Left ventricle myocardium inferior (tissue), 1 donor: ENCODE data around the gene KHDC3L. TPM values are rescaled to one million over a fixed set of nuclear protein-coding genes. Genes with fewer than 3 reads are reported as not detected.

ENCODE experiments used
- DNase-seq: peaks from one replicate; pipeline ENCODE4 v3.0.0-alpha.2; 2020
- H3K27ac ChIP-seq: fragments of 200-600 bp; replicated peaks from 2 replicates; pipeline ENCODE4 v1.8.0; 2021
- H3K27me3 ChIP-seq: fragments of 200-600 bp; 2 replicates; pipeline ENCODE4 v1.8.0; 2021; ENCODE audit warnings: low read depth
- H3K36me3 ChIP-seq: fragments of 200-600 bp; 2 replicates; pipeline ENCODE4 v1.8.0; 2021
- H3K4me1 ChIP-seq: fragments of 200-600 bp; 2 replicates; pipeline ENCODE4 v1.8.0; 2021
- H3K4me3 ChIP-seq: fragments of 200-600 bp; 2 replicates; pipeline ENCODE4 v1.8.0; 2021; ENCODE audit warnings: mild to moderate bottlenecking, moderate library complexity
- H3K9me3 ChIP-seq: fragments of 200-600 bp; replicated peaks from 2 replicates; pipeline ENCODE4 v1.8.0; 2021
- intact Hi-C: fragments of 100-400 bp; cut with micrococcal nuclease; formaldehyde crosslinking; loops from one replicate; pipeline ENCODE4 v1.11.0; 2022
- total RNA-seq: library from RNA; stranded (reverse); fragmentation: NEBNext Ultra II Directional; extraction: Animal tissue kit (Norgen Biotek cat#: 25700); gene quantifications from one replicate; pipeline ENCODE4 v1.2.1, GENCODE V29; 2021
- TF ChIP-seq, protein P1 (sequence below): fragments of 200-600 bp; IDR thresholded peaks from 2 replicates; pipeline ENCODE4 v1.8.0; 2021; ENCODE audit warnings: antibody characterized with exemption, mild to moderate bottlenecking, borderline replicate concordance
- donor health status: DM: no; HTN: yes; CAD: no; lungs with severe emphysema.

KHDC3L gene
- total RNA-seq, 1 donor from 2014 or later, result not detected

DNA sequence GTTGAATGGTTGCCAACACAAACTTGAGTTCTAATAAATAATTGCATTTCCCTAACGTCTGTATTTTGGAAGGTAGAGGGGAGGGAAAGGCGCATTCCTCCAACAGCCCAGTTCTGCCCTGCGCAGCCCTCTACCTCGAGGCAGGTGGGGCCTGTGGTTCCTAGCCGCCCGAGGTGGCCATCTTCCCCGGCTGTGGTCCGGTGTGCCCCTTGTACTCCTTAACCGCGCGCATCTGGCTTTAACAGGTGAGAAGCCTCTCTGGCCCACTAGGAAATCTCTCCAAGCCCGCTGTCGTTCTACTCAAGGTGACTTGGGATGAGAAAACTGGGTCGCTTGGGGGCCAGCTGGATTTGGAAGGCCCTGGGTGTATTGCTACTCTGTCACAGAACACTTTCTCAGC, 1.7 kb downstream of the KHDC3L start:
- TF ChIP-seq, protein P1, sequence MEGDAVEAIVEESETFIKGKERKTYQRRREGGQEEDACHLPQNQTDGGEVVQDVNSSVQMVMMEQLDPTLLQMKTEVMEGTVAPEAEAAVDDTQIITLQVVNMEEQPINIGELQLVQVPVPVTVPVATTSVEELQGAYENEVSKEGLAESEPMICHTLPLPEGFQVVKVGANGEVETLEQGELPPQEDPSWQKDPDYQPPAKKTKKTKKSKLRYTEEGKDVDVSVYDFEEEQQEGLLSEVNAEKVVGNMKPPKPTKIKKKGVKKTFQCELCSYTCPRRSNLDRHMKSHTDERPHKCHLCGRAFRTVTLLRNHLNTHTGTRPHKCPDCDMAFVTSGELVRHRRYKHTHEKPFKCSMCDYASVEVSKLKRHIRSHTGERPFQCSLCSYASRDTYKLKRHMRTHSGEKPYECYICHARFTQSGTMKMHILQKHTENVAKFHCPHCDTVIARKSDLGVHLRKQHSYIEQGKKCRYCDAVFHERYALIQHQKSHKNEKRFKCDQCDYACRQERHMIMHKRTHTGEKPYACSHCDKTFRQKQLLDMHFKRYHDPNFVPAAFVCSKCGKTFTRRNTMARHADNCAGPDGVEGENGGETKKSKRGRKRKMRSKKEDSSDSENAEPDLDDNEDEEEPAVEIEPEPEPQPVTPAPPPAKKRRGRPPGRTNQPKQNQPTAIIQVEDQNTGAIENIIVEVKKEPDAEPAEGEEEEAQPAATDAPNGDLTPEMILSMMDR, result no peak
- intact Hi-C loops, result no loop called here
- H3K4me3 ChIP-seq, result no peak overlapping the region

GRCh38 chr6:73364549-73364948, 2.1 kb downstream of the KHDC3L start:
- TF ChIP-seq, protein P1, result no peak
- Histone ChIP-seq H3K9me3 (no peaks in the 10 kb centered on the region), H3K27me3 (peaks cover 11% of the 10 kb centered on the region), H3K4me1 (no peaks in the 10 kb centered on the region), H3K4me3 (no peak overlapping the region), H3K36me3 (no peaks in the 10 kb centered on the region), H3K27ac (no peak overlapping the region)
- intact Hi-C loops, result no loop called here
- DNase-seq, result no peak

More for the DNA sequence above, 1.7 kb downstream of the KHDC3L start:
- Histone ChIP-seq H3K4me1 (no peaks in the 10 kb centered on the region), H3K9me3 (no peaks in the 10 kb centered on the region), H3K27me3 (peaks cover 11% of the 10 kb centered on the region), H3K27ac (no peak overlapping the region), H3K36me3 (no peaks in the 10 kb centered on the region)
- DNase-seq, result no peak

GRCh38 chr6:73367761-73368355, 5.4 kb downstream of the KHDC3L start:
- peaks cover 11% of the 10 kb centered on the region for H3K27me3 ChIP-seq
- H3K27ac ChIP-seq, result no peak overlapping the region
- H3K9me3 ChIP-seq, result peaks cover 18% of the 10 kb centered on the region
- no peaks in the 10 kb centered on the region for H3K4me1 ChIP-seq
- H3K4me3 ChIP-seq, result no peak overlapping the region
- intact Hi-C loops, result no loop called here
- DNase-seq, result no peak
- TF ChIP-seq, protein P1, result no peak
- H3K36me3 ChIP-seq, result no peaks in the 10 kb centered on the region

DNA sequence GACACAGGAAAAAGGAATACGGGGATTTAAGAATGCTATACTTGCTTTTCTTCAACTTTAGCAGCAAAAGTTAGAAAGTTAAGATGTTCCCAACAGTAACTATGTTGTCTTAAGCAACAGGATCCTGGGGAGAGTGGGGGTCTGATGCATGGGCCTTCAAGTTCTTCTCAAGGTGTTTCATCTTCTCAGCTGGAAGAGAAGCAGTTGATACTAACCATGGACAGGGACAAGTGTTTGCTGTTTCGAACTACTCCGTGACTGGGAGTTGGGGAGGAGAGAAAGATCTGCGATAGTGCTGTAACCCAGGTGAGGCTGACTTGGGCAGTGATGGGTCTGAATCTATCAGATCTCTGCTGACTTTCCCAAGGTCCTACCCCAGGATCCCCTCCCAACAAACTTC, 6.2 kb downstream of the KHDC3L start:
- DNase-seq, result no peak
- H3K9me3 ChIP-seq, result peaks cover 18% of the 10 kb centered on the region
- H3K36me3 ChIP-seq, result no peaks in the 10 kb centered on the region
- H3K4me1 ChIP-seq, result no peaks in the 10 kb centered on the region
- TF ChIP-seq, protein P1, result no peak
- peaks cover 11% of the 10 kb centered on the region for H3K27me3 ChIP-seq
- no peak overlapping the region for H3K4me3 ChIP-seq
- no peak overlapping the region for H3K27ac ChIP-seq
- intact Hi-C loops, result no loop called here

- DNase-seq, result no peak
- Histone ChIP-seq H3K27ac (no peak overlapping the region), H3K27me3 (peaks cover 11% of the 10 kb centered on the region), H3K9me3 (peaks cover 18% of the 10 kb centered on the region), H3K4me1 (no peaks in the 10 kb centered on the region), H3K4me3 (no peak overlapping the region), H3K36me3 (no peaks in the 10 kb centered on the region)
- intact Hi-C loops, result no loop called here
- TF ChIP-seq, protein P1, result no peak
Measured at GRCh38 chr6:73369157-73369556, 6.7 kb downstream of the KHDC3L start.

- H3K27ac ChIP-seq, result no peak within 1 kb of the TSS
- DNase-seq, result no peak
- intact Hi-C loops, result no loop called here
- H3K4me3 ChIP-seq, result no peak within 1 kb of the TSS
- H3K27me3 ChIP-seq, result peaks cover 11% of the 10 kb centered on the region
- no peaks in the 10 kb centered on the region for H3K4me1 ChIP-seq
- peaks cover 18% of the 10 kb centered on the region for H3K9me3 ChIP-seq
- TF ChIP-seq, protein P1, result no peak
- H3K36me3 ChIP-seq, result no peaks in the 10 kb centered on the region
Measured at GRCh38 chr6:73369563-73369962, 7.1 kb downstream of the KHDC3L start, which contains the start of gene OOEP. Gene OOEP (minus strand): TSS chr6:73369897. CDS start chr6:73369792, 105 bp downstream.
